Eye (tissue), 1 donor: ENCODE data around the gene B4GALT3.

Source experiments
- DNase-seq: peaks from one replicate; pipeline ENCODE4 v3.0.0-alpha.2; 2015

The B4GALT3 gene

GRCh38 chr1:161201836-161202712, 24.8 kb upstream of the B4GALT3 start, which contains the start of gene NDUFS2:
Gene NDUFS2 (plus strand): TSS chr1:161202367. CDS start chr1:161202386, 19 bp downstream.
- peak; percentile 99 for DNase-seq

DNA sequence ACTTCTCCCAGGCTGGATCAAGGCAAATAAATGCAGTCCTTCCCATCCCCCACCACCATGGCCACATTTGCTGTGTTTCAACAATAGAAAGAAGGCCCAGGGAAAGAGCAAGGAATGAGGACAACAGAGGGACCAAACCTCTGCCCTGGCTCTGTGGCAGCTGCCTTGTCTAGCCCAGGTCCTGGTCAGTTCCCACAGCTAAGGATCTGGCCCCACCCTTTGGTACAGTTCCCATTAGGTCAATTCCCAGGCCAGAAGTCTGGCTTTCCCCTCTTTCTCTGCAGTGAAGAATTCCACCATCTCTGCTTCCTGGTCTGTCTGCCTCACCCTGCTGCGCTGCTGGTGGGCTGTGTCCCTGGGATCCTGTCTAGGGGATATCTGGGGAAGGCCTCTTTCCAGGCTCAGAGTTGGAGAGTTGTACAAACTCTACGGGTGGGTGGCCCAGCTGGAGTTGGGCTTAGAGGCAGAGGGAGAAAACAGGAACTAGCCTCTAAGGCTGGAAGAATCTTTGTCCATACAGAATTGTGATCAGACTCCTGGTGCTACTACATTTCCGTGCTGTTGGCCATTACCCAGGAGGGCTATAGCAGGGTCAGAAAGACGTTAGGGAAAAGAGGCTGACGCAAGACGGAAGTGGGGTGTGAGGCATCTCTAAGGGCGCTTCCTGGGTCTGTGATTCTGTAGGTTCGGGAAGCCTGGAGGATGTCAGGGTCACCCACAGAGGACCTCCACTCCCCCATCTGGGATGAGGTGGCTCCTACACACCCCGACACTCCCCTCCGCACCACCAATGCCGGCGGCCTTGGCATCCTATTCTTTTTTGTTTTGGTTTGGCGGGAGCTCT, 23.9 kb upstream of the B4GALT3 start:
- DNase-seq = peak; percentile 35

- DNase-seq = peak; percentile 12
Measured at GRCh38 chr1:161200421-161200991, 23.2 kb upstream of the B4GALT3 start.

- no peak for DNase-seq
Measured at GRCh38 chr1:161199506-161200139, 22.3 kb upstream of the B4GALT3 start.

DNA sequence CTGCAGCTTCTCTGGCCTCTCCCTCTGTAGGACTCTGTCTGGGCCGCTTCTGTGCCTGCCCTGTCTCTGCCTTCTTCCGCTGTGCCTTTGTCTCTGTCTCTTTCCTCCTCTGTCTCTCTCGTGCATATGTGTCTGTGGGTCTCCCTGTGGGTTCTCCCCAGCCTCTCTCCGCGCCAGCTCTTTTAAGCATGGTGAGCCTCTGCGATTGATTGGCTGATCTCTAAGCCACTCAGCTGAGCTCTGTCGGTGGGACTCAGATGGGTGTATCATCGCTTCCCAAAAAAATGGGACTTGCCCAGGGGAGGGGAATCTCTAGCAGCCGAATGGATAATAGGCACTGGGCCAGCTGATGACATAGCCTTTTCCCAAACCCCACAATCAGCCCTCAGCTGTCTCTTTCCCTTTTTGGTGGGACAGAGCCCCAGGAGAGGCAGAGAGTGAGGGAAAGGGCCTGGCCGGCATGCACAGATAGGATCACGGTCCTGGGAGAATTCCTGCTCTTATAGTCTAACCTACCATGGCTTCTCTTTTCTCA, 21.7 kb upstream of the B4GALT3 start, which contains the start of gene ADAMTS4:
ADAMTS4 (minus strand) TSS at position 158 of the 535 bp plus-strand sequence. CDS start 427 bp downstream, outside the sequence.
- peak; percentile 78 for DNase-seq

GRCh38 chr1:161198194-161198896, 21.0 kb upstream of the B4GALT3 start:
- peak; percentile 81 for DNase-seq

- DNase-seq = no peak
Measured at GRCh38 chr1:161197560-161198193, 20.4 kb upstream of the B4GALT3 start.

GRCh38 chr1:161196521-161197451, 19.5 kb upstream of the B4GALT3 start:
- DNase-seq = peak; percentile 87

- DNase-seq = no peak
Measured at GRCh38 chr1:161196111-161196510, 18.8 kb upstream of the B4GALT3 start.

- no peak for DNase-seq
Measured at GRCh38 chr1:161195171-161195570, 17.9 kb upstream of the B4GALT3 start.

GRCh38 chr1:161193561-161194235, 16.4 kb upstream of the B4GALT3 start:
- DNase-seq = no peak

- DNase-seq = peak; percentile 90
Measured at GRCh38 chr1:161192476-161193465, 15.5 kb upstream of the B4GALT3 start.

- DNase-seq = no peak
Measured at GRCh38 chr1:161191971-161192370, 14.7 kb upstream of the B4GALT3 start.

DNA sequence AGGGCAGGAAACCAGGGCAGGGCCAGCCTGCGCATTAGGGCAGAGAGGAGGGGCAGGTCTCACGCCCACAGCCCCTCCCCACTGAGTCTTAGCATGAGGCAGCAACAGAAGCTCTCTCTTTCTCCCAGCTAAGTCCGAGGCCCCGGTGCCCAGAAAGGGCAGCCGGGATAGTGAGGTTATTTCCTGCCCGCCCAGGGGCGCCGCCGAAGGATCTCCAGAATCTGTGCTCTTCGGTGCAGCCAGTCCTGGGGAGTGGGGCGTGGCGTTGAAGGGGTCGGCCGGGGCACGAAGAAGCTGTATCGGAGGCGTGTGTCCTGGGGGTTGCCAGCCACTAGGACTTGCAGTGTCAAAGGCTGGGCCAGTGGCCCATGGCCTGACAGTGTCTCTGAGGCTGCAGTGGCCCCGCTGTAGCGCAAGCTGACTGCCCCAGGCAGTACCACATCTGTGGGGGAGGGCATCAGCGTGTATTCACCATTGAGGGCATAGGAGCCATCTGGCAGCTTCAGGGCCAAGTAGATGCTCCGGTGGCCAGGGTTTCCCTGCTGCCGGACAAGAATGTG, 13.7 kb upstream of the B4GALT3 start:
- DNase-seq = peak; percentile 10

GRCh38 chr1:161189036-161189435, 11.7 kb upstream of the B4GALT3 start:
- no peak for DNase-seq

GRCh38 chr1:161188381-161188780, 11.1 kb upstream of the B4GALT3 start:
- no peak for DNase-seq

- no peak for DNase-seq
Measured at GRCh38 chr1:161187311-161187710, 10.0 kb upstream of the B4GALT3 start.
